GM19468 (cell line): ENCODE results near the gene SUGCT.
"Not testable (repeated sequence)": the region's sequence is repeated elsewhere in the genome, so short reads cannot be mapped to it uniquely, and the experiment has no call there.

Experiments used
- ATAC-seq: cut with Tn5 transposase; IDR thresholded peaks from one replicate; pipeline ENCODE4 v1.9.1; 2021; ENCODE audit warnings: mild to moderate bottlenecking, moderate library complexity, moderate number of reproducible peaks; ENCODE audit not compliant: unreplicated experiment; ENCODE audit errors: extremely low read depth

The SUGCT gene

GRCh38 chr7:40587419-40587818, 452.6 kb downstream of the SUGCT start:
- no peak for ATAC-seq

GRCh38 chr7:40595129-40595528, 460.3 kb downstream of the SUGCT start:
- no peak for ATAC-seq

GRCh38 chr7:40595832-40596231, 461.0 kb downstream of the SUGCT start:
- no peak for ATAC-seq

GRCh38 chr7:40597517-40597916, 462.7 kb downstream of the SUGCT start:
- no peak for ATAC-seq

- no peak for ATAC-seq
Observed at GRCh38 chr7:40598915-40599314, 464.1 kb downstream of the SUGCT start.

GRCh38 chr7:40599836-40600235, 465.0 kb downstream of the SUGCT start:
- ATAC-seq = no peak

- not testable (repeated sequence) for ATAC-seq
Observed at GRCh38 chr7:40602351-40602750, 467.5 kb downstream of the SUGCT start.

GRCh38 chr7:40604601-40605438, 470.0 kb downstream of the SUGCT start:
- peak; percentile 60 for ATAC-seq

- ATAC-seq = no peak
Observed at GRCh38 chr7:40608321-40609075, 473.7 kb downstream of the SUGCT start.

GRCh38 chr7:40610461-40610860, 475.7 kb downstream of the SUGCT start:
- ATAC-seq = no peak

- no peak for ATAC-seq
Observed at GRCh38 chr7:40611095-40611871, 476.5 kb downstream of the SUGCT start.

GRCh38 chr7:40612298-40612697, 477.5 kb downstream of the SUGCT start:
- ATAC-seq = no peak

- ATAC-seq = no peak
Observed at GRCh38 chr7:40619647-40620046, 484.8 kb downstream of the SUGCT start.

- no peak for ATAC-seq
Observed at GRCh38 chr7:40621592-40621998, 486.8 kb downstream of the SUGCT start.

- no peak for ATAC-seq
Observed at GRCh38 chr7:40622941-40623501, 488.2 kb downstream of the SUGCT start.

- no peak for ATAC-seq
Observed at GRCh38 chr7:40623863-40624262, 489.1 kb downstream of the SUGCT start.

- ATAC-seq = not testable (repeated sequence)
Observed at GRCh38 chr7:40627361-40627760, 492.6 kb downstream of the SUGCT start.

- no peak for ATAC-seq
Observed at GRCh38 chr7:40629891-40630290, 495.1 kb downstream of the SUGCT start.

- ATAC-seq = no peak
Observed at GRCh38 chr7:40634118-40634517, 499.3 kb downstream of the SUGCT start.

- ATAC-seq = no peak
Observed at GRCh38 chr7:40638545-40639320, 503.9 kb downstream of the SUGCT start.
